Caco-2 (cell line): ENCODE data around the gene CACNA2D2. TPM values are rescaled to one million over a fixed set of nuclear protein-coding genes. Genes with fewer than 3 reads are reported as not detected.
A peak's percentile ranks its signal among the peaks of the same experiment; 100 is the strongest.

Experiments used
- BruUV-seq: library from RNA; stranded (reverse); fragments of 400-500 nt; replicated peaks from 2 replicates; lab custom pipeline; 2021; lab: Mats Ljungman, UMichigan
- CTCF ChIA-PET: fragments of 300-600 bp; sonication (Branson Sonifier 250); formaldehyde crosslinking; loops from one replicate; lab custom pipeline; 2022; ENCODE audit warnings: antibody characterized with exemption; lab: Charles Lee
- POLR2A ChIA-PET: fragments of 300-600 bp; sonication (Branson Sonifier 250); formaldehyde crosslinking; loops from one replicate; lab custom pipeline; 2022; ENCODE audit warnings: antibody characterized with exemption; lab: Charles Lee
- DNase-seq, 2 experiments: peaks; one replicate each; pipeline versions ENCODE4 v3.0.0 to v3.0.0-alpha.2; 2020 to 2022
- H3K27me3 ChIP-seq: replicated peaks from 2 replicates; pipeline ENCODE4 v1.6.0; 2011; ENCODE audit warnings: low read length; ENCODE audit not compliant: control insufficient read depth, insufficient read depth
- H3K36me3 ChIP-seq: 2 replicates; pipeline ENCODE4 v1.5.1; 2011; ENCODE audit warnings: low read length; ENCODE audit not compliant: control insufficient read depth, insufficient read depth
- H3K4me1 ChIP-seq: fragments of 250-450 bp; sonication (Bioruptor Pico); 2 replicates; pipeline ENCODE4 v1.5.1; 2020; ENCODE audit warnings: mild to moderate bottlenecking
- H3K4me3 ChIP-seq: 2 replicates; pipeline ENCODE4 v1.5.1; 2011; ENCODE audit warnings: low read depth, mild to moderate bottlenecking, control low read depth, low read length
- H3K9me3 ChIP-seq: fragments of 250-450 bp; sonication (Bioruptor Pico); 2 replicates; pipeline ENCODE4 v1.5.1; 2020; ENCODE audit warnings: mild to moderate bottlenecking, moderate library complexity
- H3K27ac Mint-ChIP-seq: one replicate; pipeline ENCODE4 v1.8.0; 2022; ENCODE audit warnings: mixed read lengths; ENCODE audit not compliant: unreplicated experiment
- H3K27me3 Mint-ChIP-seq: one replicate; pipeline ENCODE4 v1.8.0; 2022; ENCODE audit warnings: mixed read lengths; ENCODE audit not compliant: insufficient read depth, unreplicated experiment
- H3K36me3 Mint-ChIP-seq: one replicate; pipeline ENCODE4 v1.8.0; 2022; ENCODE audit warnings: mild to moderate bottlenecking, mixed read lengths; ENCODE audit not compliant: insufficient read depth, unreplicated experiment
- H3K4me1 Mint-ChIP-seq: one replicate; pipeline ENCODE4 v1.8.0; 2022; ENCODE audit warnings: low read depth, mixed read lengths; ENCODE audit not compliant: unreplicated experiment
- H3K4me3 Mint-ChIP-seq: one replicate; pipeline ENCODE4 v1.8.0; 2022; ENCODE audit warnings: mild to moderate bottlenecking, moderate library complexity, mixed read lengths; ENCODE audit not compliant: unreplicated experiment
- H3K9me3 Mint-ChIP-seq: one replicate; pipeline ENCODE4 v1.8.0; 2022; ENCODE audit warnings: mixed read lengths; ENCODE audit not compliant: unreplicated experiment
- CTCF ChIP-seq, 2 experiments: fragments of 200-600 bp in 1 of 2; IDR thresholded peaks; 1 replicate in 1 of 2; 2 replicates in 1 of 2; pipeline versions ENCODE4 v1.5.1 to v1.8.0; 2011 to 2022; ENCODE audit warnings: antibody characterized with exemption in 1 of 2, control low read depth in 1 of 2, inconsistent platforms in 1 of 2, low read depth in 1 of 2, low read length in 1 of 2, mild to moderate bottlenecking in 1 of 2, moderate library complexity in 1 of 2; ENCODE audit not compliant: insufficient read depth in 1 of 2, severe bottlenecking in 1 of 2, unreplicated experiment in 1 of 2
- intact Hi-C: fragments of 100-400 bp; cut with micrococcal nuclease; formaldehyde crosslinking; loops from one replicate; pipeline ENCODE4 v1.10.0; 2022; ENCODE audit not compliant: unreplicated experiment
- total RNA-seq: library from RNA; stranded (reverse); gene quantifications from 2 replicates; pipeline ENCODE4 v1.2.3, GENCODE V29; 2022

CACNA2D2 gene
- total RNA-seq, 1 experiment from 2014 or later, result 0.25 TPM

GRCh38 chr3:50331364-50331907 is 172.0 kb downstream of the CACNA2D2 start:
- peaks cover 77% of the 10 kb centered on the region for H3K36me3 Mint-ChIP-seq
- DNase-seq, result no peak
- H3K27me3 Mint-ChIP-seq, result no peaks in the 10 kb centered on the region
- H3K4me1 Mint-ChIP-seq, result no peaks in the 10 kb centered on the region
- Histone ChIP-seq H3K36me3 (peaks cover 6% of the 10 kb centered on the region), H3K27me3 (no peaks in the 10 kb centered on the region), H3K9me3 (no peaks in the 10 kb centered on the region), H3K4me3 (no peak overlapping the region), H3K4me1 (peaks cover 7% of the 10 kb centered on the region)
- H3K9me3 Mint-ChIP-seq, result no peaks in the 10 kb centered on the region
- no peak overlapping the region for H3K27ac Mint-ChIP-seq
- TF ChIP-seq CTCF (IDR thresholded peaks at IDR 0.05; ENCODE audit: insufficient read depth in 1 of 2, low read depth in 1 of 2, low read length in 1 of 2, severe bottlenecking in 1 of 2, unreplicated experiment in 1 of 2), result no peak
- H3K4me3 Mint-ChIP-seq, result no peak overlapping the region
- no TSS peak for BruUV-seq
- intact Hi-C loops, result no loop called here
- CTCF ChIA-PET, result interaction anchor here (1.3 kb wide), 1 partner anchor 10 kb away, joined by 3 read pairs; no protein-coding TSS in a partner anchor
- POLR2A ChIA-PET, result no interaction called here

GRCh38 chr3:50330330-50330729 is 173.1 kb downstream of the CACNA2D2 start:
- H3K36me3 ChIP-seq, result peaks cover 6% of the 10 kb centered on the region
- Mint-ChIP-seq H3K27me3 (no peaks in the 10 kb centered on the region), H3K27ac (no peak overlapping the region), H3K36me3 (peaks cover 69% of the 10 kb centered on the region), H3K4me3 (no peak overlapping the region), H3K9me3 (no peaks in the 10 kb centered on the region), H3K4me1 (no peaks in the 10 kb centered on the region)
- H3K9me3 ChIP-seq, result no peaks in the 10 kb centered on the region
- no peak for TF ChIP-seq CTCF (IDR thresholded peaks at IDR 0.05; ENCODE audit: insufficient read depth in 1 of 2, low read depth in 1 of 2, low read length in 1 of 2, severe bottlenecking in 1 of 2, unreplicated experiment in 1 of 2)
- no peak overlapping the region for H3K4me3 ChIP-seq
- CTCF ChIA-PET, result no interaction called here
- H3K27me3 ChIP-seq, result no peaks in the 10 kb centered on the region
- no TSS peak for BruUV-seq
- intact Hi-C loops, result no loop called here
- H3K4me1 ChIP-seq, result peaks cover under 1% of the 10 kb centered on the region
- DNase-seq, result no peak
- POLR2A ChIA-PET, result no interaction called here

GRCh38 chr3:50327943-50328691 is 175.3 kb downstream of the CACNA2D2 start, which contains the start of gene TUSC2:
TUSC2 (minus strand) TSS chr3:50328223; CDS start chr3:50328099, 124 bp downstream.
- intact Hi-C loops, result loop anchor here (1.0 kb wide), 1 partner anchor 9 kb away; no protein-coding TSS in a partner anchor
- H3K27me3 ChIP-seq, result no peaks in the 10 kb centered on the region
- ChIA-PET CTCF (interaction anchor here (0.7 to 1.2 kb wide), 4 partner anchors 8 to 68 kb away, joined by 3 to 14 read pairs (median 4); partner anchors contain the start of gene HYAL1), POLR2A (interaction anchor here (0.5 to 2.2 kb wide), 7 partner anchors 9 to 92 kb away, joined by 3 to 57 read pairs (median 4); partner anchors contain the start of genes CYB561D2, GNAI2, IFRD2 and NPRL2)
- peak within 1 kb of the TSS; percentile 92 for H3K4me3 Mint-ChIP-seq
- H3K9me3 ChIP-seq, result no peaks in the 10 kb centered on the region
- H3K27ac Mint-ChIP-seq, result peak within 1 kb of the TSS; percentile 93
- H3K4me1 ChIP-seq, result peaks cover 9% of the 10 kb centered on the region
- no peak for TF ChIP-seq CTCF (IDR thresholded peaks at IDR 0.05; ENCODE audit: insufficient read depth in 1 of 2, low read depth in 1 of 2, low read length in 1 of 2, severe bottlenecking in 1 of 2, unreplicated experiment in 1 of 2)
- DNase-seq, result peak; percentile 96
- H3K36me3 ChIP-seq, result peaks cover 3% of the 10 kb centered on the region
- no TSS peak for BruUV-seq
- no peaks in the 10 kb centered on the region for H3K27me3 Mint-ChIP-seq
- no peaks in the 10 kb centered on the region for H3K4me1 Mint-ChIP-seq
- H3K4me3 ChIP-seq, result peak within 1 kb of the TSS; percentile 78
- H3K9me3 Mint-ChIP-seq, result no peaks in the 10 kb centered on the region
- peaks cover 54% of the 10 kb centered on the region for H3K36me3 Mint-ChIP-seq
